B cell (primary cell): ENCODE measurements around the gene PDGFC.

Source experiments
- CTCF ChIP-seq: fragments of 200-600 bp; IDR thresholded peaks from one replicate; pipeline ENCODE4 v1.8.0; 2022; ENCODE audit warnings: antibody characterized with exemption, mild to moderate bottlenecking
- EZH2 ChIP-seq: IDR thresholded peaks from 2 replicates; pipeline ENCODE4 v1.6.1; 2012; ENCODE audit warnings: borderline replicate concordance, low read depth, mild to moderate bottlenecking, moderate library complexity, low read length; ENCODE audit not compliant: insufficient read depth, poor library complexity, severe bottlenecking

- no peak for TF ChIP-seq CTCF
- TF ChIP-seq EZH2 = no peak
Observed at GRCh38 chr4:156803056-156803455, 168.5 kb downstream of the PDGFC start.
